RWPE2 (cell line): Measurements from ENCODE around the gene OR4D1.
"Not testable (repeated sequence)": the region's sequence is repeated elsewhere in the genome, so short reads cannot be mapped to it uniquely, and the experiment has no call there.

Experiments used
- ATAC-seq: fragments of 200-7000 bp; cut with Tn5 transposase; 3 replicates; pipeline ENCODE4 v1.9.1; 2021; ENCODE audit warnings: low read depth
- DNase-seq: peaks from one replicate; pipeline ENCODE4 v3.0.0-alpha.2; 2020; ENCODE audit warnings: low spot score
- H3K27ac ChIP-seq: fragments of 450-650 bp; 2 replicates; pipeline ENCODE4 v1.5.1; 2017; ENCODE audit warnings: mild to moderate bottlenecking; ENCODE audit not compliant: poor library complexity, severe bottlenecking
- H3K27me3 ChIP-seq: fragments of 250-450 bp; sonication (Bioruptor Pico); 2 replicates; pipeline ENCODE4 v1.5.1; 2021; ENCODE audit warnings: mild to moderate bottlenecking, moderate library complexity; ENCODE audit not compliant: insufficient read depth, poor library complexity, severe bottlenecking
- H3K36me3 ChIP-seq: fragments of 250-450 bp; sonication (Bioruptor Pico); 2 replicates; pipeline ENCODE4 v1.5.1; 2020; ENCODE audit warnings: low read depth, mild to moderate bottlenecking, moderate library complexity
- H3K4me1 ChIP-seq: fragments of 250-450 bp; sonication (Bioruptor Pico); 2 replicates; pipeline ENCODE4 v1.5.1; 2021; ENCODE audit warnings: mild to moderate bottlenecking, moderate library complexity; ENCODE audit not compliant: insufficient read depth, poor library complexity, severe bottlenecking
- H3K4me3 ChIP-seq: fragments of 250-450 bp; sonication (Bioruptor Pico); 2 replicates; pipeline ENCODE4 v1.5.1; 2021; ENCODE audit warnings: mild to moderate bottlenecking, moderate library complexity; ENCODE audit not compliant: severe bottlenecking
- H3K9me3 ChIP-seq: fragments of 250-450 bp; sonication (Bioruptor Pico); 2 replicates; pipeline ENCODE4 v1.5.1; 2021; ENCODE audit warnings: mild to moderate bottlenecking, moderate library complexity; ENCODE audit not compliant: severe bottlenecking
- CTCF ChIP-seq: fragments of 450-650 bp; IDR thresholded peaks from one replicate; pipeline ENCODE4 v1.5.1; 2017; ENCODE audit warnings: mild to moderate bottlenecking, moderate library complexity; ENCODE audit not compliant: poor library complexity, severe bottlenecking

The OR4D1 gene

GRCh38 chr17:58136669-58137279 lies 11.4 kb upstream of the OR4D1 start:
- H3K27me3 ChIP-seq, result peaks cover 51% of the 10 kb centered on the region
- H3K36me3 ChIP-seq, result no peaks in the 10 kb centered on the region
- ATAC-seq (peak; percentile 75), DNase-seq (no peak)
- H3K27ac ChIP-seq, result no peak overlapping the region
- H3K9me3 ChIP-seq, result no peaks in the 10 kb centered on the region
- peak; percentile 80 for TF ChIP-seq CTCF
- no peaks in the 10 kb centered on the region for H3K4me1 ChIP-seq
- H3K4me3 ChIP-seq, result no peak overlapping the region

- Histone ChIP-seq H3K4me3 (no peak overlapping the region), H3K27me3 (peaks cover 46% of the 10 kb centered on the region), H3K9me3 (peaks cover 2% of the 10 kb centered on the region), H3K27ac (no peak overlapping the region), H3K4me1 (no peaks in the 10 kb centered on the region), H3K36me3 (no peaks in the 10 kb centered on the region)
- no peak for TF ChIP-seq CTCF
- DNase-seq (no peak), ATAC-seq (no peak)
These were observed 6.7 kb upstream of the OR4D1 start for GRCh38 chr17:58141505-58141904.

- ATAC-seq, H3K4me3 ChIP-seq, H3K27ac ChIP-seq, DNase-seq, H3K9me3 ChIP-seq, H3K4me1 ChIP-seq, H3K36me3 ChIP-seq: not testable (repeated sequence)
- H3K27me3 ChIP-seq, result peaks cover 45% of the 10 kb centered on the region
These were observed 4.8 kb upstream of the OR4D1 start for GRCh38 chr17:58143335-58143734.

GRCh38 chr17:58144801-58145200 lies 3.4 kb upstream of the OR4D1 start:
- ATAC-seq (no peak), DNase-seq (no peak)
- no peaks in the 10 kb centered on the region for H3K4me1 ChIP-seq
- no peak for TF ChIP-seq CTCF
- no peaks in the 10 kb centered on the region for H3K36me3 ChIP-seq
- peaks cover 43% of the 10 kb centered on the region for H3K27me3 ChIP-seq
- H3K4me3 ChIP-seq, result no peak overlapping the region
- H3K9me3 ChIP-seq, result peaks cover 2% of the 10 kb centered on the region
- no peak overlapping the region for H3K27ac ChIP-seq

GRCh38 chr17:58148609-58149008 lies 425 bp downstream of the OR4D1 start:
- Histone ChIP-seq H3K27ac (no peak overlapping the region), H3K36me3 (no peaks in the 10 kb centered on the region), H3K9me3 (peaks cover 2% of the 10 kb centered on the region), H3K27me3 (peaks cover 73% of the 10 kb centered on the region), H3K4me3 (no peak overlapping the region), H3K4me1 (no peaks in the 10 kb centered on the region)
- DNase-seq, result no peak
- TF ChIP-seq CTCF, result no peak
- no peak for ATAC-seq
